Uterus (tissue), 2 donors: ENCODE measurements around the gene NCAPD3.

Source experiments
- POLR2A ChIP-seq, 2 donors: fragments of 450-650 bp; IDR thresholded peaks; one replicate each; pipeline ENCODE4 v1.6.1; 2016; ENCODE audit warnings: antibody characterized with exemption in 2 of 2, mild to moderate bottlenecking in 1 of 2, moderate library complexity in 1 of 2
- TF ChIP-seq, protein P1 (sequence below), 4 experiments: fragments of 200-600 bp in 2 of 4; fragments of 450-650 bp in 2 of 4; sonication (generic) in 2 of 4; IDR thresholded peaks; one replicate each; pipeline ENCODE4 v1.5.1; 2016 to 2019; ENCODE audit warnings: antibody characterized with exemption in 4 of 4, mild to moderate bottlenecking in 2 of 4, moderate library complexity in 1 of 4

DNA sequence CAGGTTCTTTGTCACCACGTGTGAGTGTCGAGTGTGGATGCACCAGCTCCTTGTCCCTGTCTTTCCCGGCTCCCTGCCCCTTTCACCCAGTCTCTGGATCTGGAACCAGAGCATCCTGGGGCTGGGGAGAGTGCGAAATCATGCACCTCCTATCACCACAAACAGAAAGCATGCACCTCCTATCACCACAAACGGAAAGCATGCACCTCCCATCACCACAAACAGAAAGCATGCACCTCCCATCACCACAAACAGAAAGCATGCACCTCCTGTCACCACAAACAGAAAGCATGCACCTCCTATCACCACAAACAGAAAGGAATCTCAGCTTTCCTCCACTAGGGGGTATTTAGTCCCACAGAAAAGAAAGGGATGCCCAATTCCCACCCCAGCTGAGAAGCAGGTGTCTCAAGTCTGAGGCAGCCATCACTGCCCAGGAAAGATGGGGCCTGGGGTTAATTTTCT is 46.5 kb upstream of the NCAPD3 start:
- TF ChIP-seq, protein P1, sequence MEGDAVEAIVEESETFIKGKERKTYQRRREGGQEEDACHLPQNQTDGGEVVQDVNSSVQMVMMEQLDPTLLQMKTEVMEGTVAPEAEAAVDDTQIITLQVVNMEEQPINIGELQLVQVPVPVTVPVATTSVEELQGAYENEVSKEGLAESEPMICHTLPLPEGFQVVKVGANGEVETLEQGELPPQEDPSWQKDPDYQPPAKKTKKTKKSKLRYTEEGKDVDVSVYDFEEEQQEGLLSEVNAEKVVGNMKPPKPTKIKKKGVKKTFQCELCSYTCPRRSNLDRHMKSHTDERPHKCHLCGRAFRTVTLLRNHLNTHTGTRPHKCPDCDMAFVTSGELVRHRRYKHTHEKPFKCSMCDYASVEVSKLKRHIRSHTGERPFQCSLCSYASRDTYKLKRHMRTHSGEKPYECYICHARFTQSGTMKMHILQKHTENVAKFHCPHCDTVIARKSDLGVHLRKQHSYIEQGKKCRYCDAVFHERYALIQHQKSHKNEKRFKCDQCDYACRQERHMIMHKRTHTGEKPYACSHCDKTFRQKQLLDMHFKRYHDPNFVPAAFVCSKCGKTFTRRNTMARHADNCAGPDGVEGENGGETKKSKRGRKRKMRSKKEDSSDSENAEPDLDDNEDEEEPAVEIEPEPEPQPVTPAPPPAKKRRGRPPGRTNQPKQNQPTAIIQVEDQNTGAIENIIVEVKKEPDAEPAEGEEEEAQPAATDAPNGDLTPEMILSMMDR (IDR thresholded peaks at IDR 0.05), result no peak
- TF ChIP-seq POLR2A (IDR thresholded peaks at IDR 0.05), result no peak
